ENCODE results near the gene ATP11B. TPM values are rescaled to one million over a fixed set of nuclear protein-coding genes. Genes with fewer than 3 reads are reported as not detected.

ATP11B gene
- polyA plus RNA-seq, 1 experiment: 11.2 TPM

DNA sequence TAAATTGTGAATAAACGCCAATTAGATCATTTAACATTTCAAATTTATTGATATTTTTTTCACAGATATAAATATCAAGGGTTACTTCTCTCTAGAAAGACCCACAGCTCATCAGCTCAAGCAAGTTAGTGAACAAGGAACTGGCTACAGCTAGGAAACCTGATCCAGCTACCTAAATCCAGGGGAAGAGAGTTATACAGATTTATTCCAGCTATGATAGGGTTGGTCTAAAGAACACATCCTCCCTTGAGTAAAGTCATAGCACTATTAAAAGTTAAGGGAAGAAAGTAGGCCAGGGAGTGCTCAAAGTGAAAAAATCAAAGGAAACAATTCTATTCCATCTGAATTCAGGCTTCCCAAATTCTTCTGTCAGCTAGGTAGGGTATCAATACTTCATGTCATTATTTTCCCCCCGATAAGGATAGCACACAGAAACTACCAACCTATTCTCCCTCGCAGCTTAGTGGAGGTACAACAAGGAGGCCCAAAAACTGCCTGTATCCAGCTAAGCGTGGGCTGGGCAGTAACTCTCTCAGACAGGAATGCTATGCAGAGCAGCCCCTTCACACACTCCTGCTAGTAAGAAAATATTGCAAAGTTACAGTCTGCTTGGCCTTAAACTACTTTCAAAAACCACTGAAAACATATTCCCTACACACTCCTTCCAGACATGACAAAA is 143.1 kb downstream of the ATP11B start:
- no peak for DNase-seq (ENCODE audit: low read depth)
- TF ChIP-seq, protein P1, sequence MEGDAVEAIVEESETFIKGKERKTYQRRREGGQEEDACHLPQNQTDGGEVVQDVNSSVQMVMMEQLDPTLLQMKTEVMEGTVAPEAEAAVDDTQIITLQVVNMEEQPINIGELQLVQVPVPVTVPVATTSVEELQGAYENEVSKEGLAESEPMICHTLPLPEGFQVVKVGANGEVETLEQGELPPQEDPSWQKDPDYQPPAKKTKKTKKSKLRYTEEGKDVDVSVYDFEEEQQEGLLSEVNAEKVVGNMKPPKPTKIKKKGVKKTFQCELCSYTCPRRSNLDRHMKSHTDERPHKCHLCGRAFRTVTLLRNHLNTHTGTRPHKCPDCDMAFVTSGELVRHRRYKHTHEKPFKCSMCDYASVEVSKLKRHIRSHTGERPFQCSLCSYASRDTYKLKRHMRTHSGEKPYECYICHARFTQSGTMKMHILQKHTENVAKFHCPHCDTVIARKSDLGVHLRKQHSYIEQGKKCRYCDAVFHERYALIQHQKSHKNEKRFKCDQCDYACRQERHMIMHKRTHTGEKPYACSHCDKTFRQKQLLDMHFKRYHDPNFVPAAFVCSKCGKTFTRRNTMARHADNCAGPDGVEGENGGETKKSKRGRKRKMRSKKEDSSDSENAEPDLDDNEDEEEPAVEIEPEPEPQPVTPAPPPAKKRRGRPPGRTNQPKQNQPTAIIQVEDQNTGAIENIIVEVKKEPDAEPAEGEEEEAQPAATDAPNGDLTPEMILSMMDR (IDR thresholded peaks at IDR 0.05; ENCODE audit: insufficient read depth, low read depth, low read length): no peak
- Histone ChIP-seq H3K4me3 (ENCODE audit: low read depth, low read length) (no peak overlapping the region), H3K36me3 (ENCODE audit: control insufficient read depth, insufficient read depth, low read length) (no peaks in the 10 kb centered on the region), H3K27me3 (ENCODE audit: control insufficient read depth, insufficient read depth, low read length) (no peaks in the 10 kb centered on the region)
- ChIA-PET POLR2A (no interaction called here), CTCF (interaction anchor here (1.3 kb wide), 1 partner anchor 14 kb away, joined by 5 read pairs; no protein-coding TSS in a partner anchor)

DNA sequence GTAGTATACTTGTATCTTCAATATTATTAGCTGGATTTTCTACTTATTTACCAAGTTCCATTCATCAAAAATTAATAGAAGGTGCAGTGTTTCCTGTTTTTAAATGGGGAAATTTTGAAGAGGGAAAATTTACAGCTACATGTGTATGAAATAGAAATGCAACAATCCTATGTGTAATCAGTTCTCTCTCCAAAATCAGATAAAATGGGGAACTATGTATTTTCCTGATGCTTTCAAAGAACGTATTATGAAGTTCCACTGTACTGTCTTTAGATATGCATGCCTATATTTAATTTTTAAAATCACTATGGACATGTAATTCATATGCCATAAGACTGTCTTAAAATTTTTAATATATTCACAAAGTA is 143.6 kb downstream of the ATP11B start:
- Histone ChIP-seq H3K27me3 (ENCODE audit: control insufficient read depth, insufficient read depth, low read length) (no peaks in the 10 kb centered on the region), H3K4me3 (ENCODE audit: low read depth, low read length) (no peak overlapping the region), H3K36me3 (ENCODE audit: control insufficient read depth, insufficient read depth, low read length) (no peaks in the 10 kb centered on the region)
- POLR2A ChIA-PET: interaction anchor here (0.6 kb wide), 1 partner anchor 94 kb away, joined by 3 read pairs; no protein-coding TSS in a partner anchor
- TF ChIP-seq, protein P1 (IDR thresholded peaks at IDR 0.05; ENCODE audit: insufficient read depth, low read depth, low read length): no peak
- no peak for DNase-seq (ENCODE audit: low read depth)
- CTCF ChIA-PET: no interaction called here

DNA sequence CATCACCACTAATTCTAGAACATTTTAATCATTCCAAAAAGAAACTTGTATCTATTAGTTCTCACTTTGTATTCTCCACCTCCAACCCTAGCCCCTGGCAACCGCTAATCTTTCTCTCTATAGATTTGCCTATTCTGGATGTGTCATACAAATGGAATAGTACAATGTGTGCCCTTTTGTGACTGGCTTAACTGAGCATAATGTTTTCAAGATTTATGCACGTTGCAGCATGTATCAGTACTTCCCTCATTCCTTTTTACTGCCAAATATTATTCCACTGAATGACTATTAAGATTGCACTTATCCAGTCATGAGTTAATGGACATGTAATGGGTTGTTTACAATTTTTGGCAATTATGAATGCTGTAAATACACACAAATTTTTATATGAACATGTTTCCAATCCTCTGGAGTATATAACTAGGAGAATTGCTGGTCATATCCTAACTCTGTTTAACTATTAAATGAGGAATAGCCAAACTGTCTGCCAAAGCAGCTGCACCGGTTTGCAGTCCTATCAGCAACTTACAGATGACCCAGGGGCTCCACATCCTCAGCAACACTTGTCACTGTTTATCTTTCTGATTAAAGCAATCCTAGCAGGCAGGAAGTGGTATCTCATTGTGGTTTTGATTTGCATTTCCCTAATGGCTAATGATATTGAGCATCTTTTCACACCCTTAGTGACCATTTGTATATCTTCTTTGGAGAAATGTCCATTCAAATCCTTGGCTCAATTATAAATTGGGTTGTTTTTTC is 144.2 kb downstream of the ATP11B start:
- ChIA-PET POLR2A (interaction anchor here (0.6 kb wide), 2 partner anchors 27 to 94 kb away, joined by 3 to 7 read pairs; no protein-coding TSS in a partner anchor), CTCF (no interaction called here)
- no peak for DNase-seq (ENCODE audit: low read depth)
- Histone ChIP-seq H3K4me3 (ENCODE audit: low read depth, low read length) (no peak overlapping the region), H3K27me3 (ENCODE audit: control insufficient read depth, insufficient read depth, low read length) (no peaks in the 10 kb centered on the region), H3K36me3 (ENCODE audit: control insufficient read depth, insufficient read depth, low read length) (no peaks in the 10 kb centered on the region)
- TF ChIP-seq, protein P1 (IDR thresholded peaks at IDR 0.05; ENCODE audit: insufficient read depth, low read depth, low read length): no peak

DNA sequence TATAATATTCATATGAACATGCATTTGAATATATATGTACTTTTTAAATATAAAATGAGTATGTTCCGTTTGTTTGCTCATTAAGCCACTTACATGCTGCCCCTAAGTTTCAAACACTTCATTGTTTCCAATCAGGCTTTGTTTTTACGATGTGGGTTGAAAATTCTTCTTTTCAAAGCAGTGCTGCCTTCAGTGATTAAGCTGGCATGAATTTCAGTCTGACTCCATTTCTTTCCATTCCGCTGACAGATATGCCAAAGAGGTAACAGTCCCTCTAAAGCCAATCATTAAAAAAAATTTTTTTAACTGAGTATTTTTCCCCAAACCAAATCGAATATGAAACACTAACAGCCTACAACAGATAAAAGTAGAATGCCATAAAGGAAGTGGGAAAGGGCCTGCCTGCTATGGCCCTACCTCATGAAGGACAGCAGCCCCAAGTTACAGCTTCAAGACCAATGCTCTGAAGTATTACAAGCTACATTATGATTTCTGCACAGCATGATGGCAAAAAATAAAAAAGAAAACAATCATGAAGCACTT is 147.0 kb downstream of the ATP11B start:
- CTCF ChIA-PET: no interaction called here
- no peaks in the 10 kb centered on the region for H3K27me3 ChIP-seq (ENCODE audit: control insufficient read depth, insufficient read depth, low read length)
- TF ChIP-seq, protein P1 (IDR thresholded peaks at IDR 0.05; ENCODE audit: insufficient read depth, low read depth, low read length): no peak
- H3K36me3 ChIP-seq (ENCODE audit: control insufficient read depth, insufficient read depth, low read length): 0 out of 2 replicates have a peak, but pooled peaks cover under 1% of the 10 kb centered on the region
- no peak for DNase-seq (ENCODE audit: low read depth)
- POLR2A ChIA-PET: no interaction called here
- H3K4me3 ChIP-seq (ENCODE audit: low read depth, low read length): no peak overlapping the region

DNA sequence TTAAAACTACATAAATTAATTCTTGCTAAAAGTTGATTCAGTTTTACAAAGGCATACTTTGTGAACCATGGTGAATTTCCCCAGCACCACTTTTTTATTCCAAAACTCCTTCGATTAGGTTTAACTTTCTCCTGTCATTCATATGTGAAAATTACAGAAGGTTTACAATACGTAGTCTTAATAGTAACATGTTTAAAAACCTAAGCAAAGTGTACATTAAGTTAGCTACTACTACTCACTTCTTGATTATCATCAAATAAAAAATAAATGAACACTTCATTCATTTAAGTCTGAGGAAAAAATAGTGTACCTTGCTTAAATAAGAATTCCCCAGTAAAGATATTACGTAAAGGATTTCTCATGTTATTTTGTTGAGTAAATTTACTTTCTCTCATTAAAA is 148.4 kb downstream of the ATP11B start:
- TF ChIP-seq, protein P1 (IDR thresholded peaks at IDR 0.05; ENCODE audit: insufficient read depth, low read depth, low read length): no peak
- no peak for DNase-seq (ENCODE audit: low read depth)
- Histone ChIP-seq H3K36me3 (ENCODE audit: control insufficient read depth, insufficient read depth, low read length) (peaks cover 3% of the 10 kb centered on the region; the same call in 1 of the 2 replicates), H3K4me3 (ENCODE audit: low read depth, low read length) (no peak overlapping the region), H3K27me3 (ENCODE audit: control insufficient read depth, insufficient read depth, low read length) (no peaks in the 10 kb centered on the region)
- ChIA-PET CTCF (no interaction called here), POLR2A (no interaction called here)

Data from BJ (cell line).